Ishikawa (cell line): ENCODE measurements around the gene TMEM214.

Experiments used
- CEBPB ChIP-seq: IDR thresholded peaks from 2 replicates; pipeline ENCODE4 v1.6.1; 2012
- CREB1 ChIP-seq: IDR thresholded peaks from 2 replicates; pipeline ENCODE4 v1.6.1; 2012; ENCODE audit warnings: low read depth
- EGR1 ChIP-seq: IDR thresholded peaks from 2 replicates; pipeline ENCODE4 v1.6.1; 2012
- EP300 ChIP-seq: IDR thresholded peaks from 2 replicates; pipeline ENCODE4 v1.6.1; 2012; ENCODE audit warnings: borderline replicate concordance
- FOXM1 ChIP-seq: IDR thresholded peaks from 2 replicates; pipeline ENCODE4 v1.6.1; 2012; ENCODE audit warnings: low read depth, borderline replicate concordance
- NFIC ChIP-seq: IDR thresholded peaks from 2 replicates; pipeline ENCODE4 v1.6.1; 2012
- RAD21 ChIP-seq: IDR thresholded peaks from 2 replicates; pipeline ENCODE4 v1.6.1; 2012; ENCODE audit warnings: low read depth
- TAF1 ChIP-seq: IDR thresholded peaks from 2 replicates; pipeline ENCODE4 v1.6.1; 2012; ENCODE audit warnings: low read depth, mild to moderate bottlenecking
- TCF12 ChIP-seq: IDR thresholded peaks from 2 replicates; pipeline ENCODE4 v1.6.1; 2012; ENCODE audit warnings: low read depth
- TEAD4 ChIP-seq: IDR thresholded peaks from 2 replicates; pipeline ENCODE4 v1.6.1; 2012
- YY1 ChIP-seq: IDR thresholded peaks from 2 replicates; pipeline ENCODE4 v1.6.1; 2012; ENCODE audit warnings: low read depth
- ZBTB7A ChIP-seq: IDR thresholded peaks from 2 replicates; pipeline ENCODE4 v1.6.1; 2012; ENCODE audit warnings: low read depth
- TF ChIP-seq, protein P1 (sequence below): IDR thresholded peaks from 2 replicates; pipeline ENCODE4 v1.6.1; 2012
- TF ChIP-seq, protein P2 (sequence below): IDR thresholded peaks from 2 replicates; pipeline ENCODE4 v1.6.1; 2012
- TF ChIP-seq, protein P3 (sequence below): IDR thresholded peaks from 2 replicates; pipeline ENCODE4 v1.6.1; 2012; ENCODE audit warnings: low read depth, mild to moderate bottlenecking

Gene TMEM214

DNA sequence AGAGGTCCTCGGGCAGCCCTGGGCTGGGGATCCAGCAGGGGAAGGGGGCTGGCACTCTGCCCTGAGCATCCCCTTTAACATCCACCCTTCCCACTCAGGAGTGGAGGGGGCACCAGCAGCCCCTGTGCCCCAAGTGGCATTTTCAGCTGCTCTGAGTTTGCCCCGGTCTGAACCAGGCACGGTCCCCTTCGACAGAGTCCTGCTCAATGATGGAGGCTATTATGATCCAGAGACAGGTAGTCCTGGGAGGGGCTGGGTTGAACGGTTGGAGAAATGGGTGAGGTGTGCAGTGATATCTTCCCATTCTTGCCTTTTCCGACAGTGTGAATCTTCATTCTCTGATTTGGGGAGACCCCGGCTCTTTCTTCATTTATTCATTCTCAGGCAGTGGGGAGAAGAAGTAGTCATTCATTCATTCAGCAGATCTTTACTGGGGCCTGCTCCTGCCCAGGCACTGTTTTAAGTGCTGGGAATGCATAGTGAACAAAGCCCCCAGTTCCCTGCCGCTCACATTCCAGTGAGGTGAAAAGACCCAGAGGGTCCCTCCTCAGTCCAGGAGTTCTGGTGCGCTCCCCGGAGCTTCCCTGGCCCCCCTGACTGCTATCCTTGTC is 52.4 kb downstream of the TMEM214 start:
- TF ChIP-seq NFIC (no peak), RAD21 (no peak), ZBTB7A (no peak), TCF12 (no peak), CEBPB (no peak), EGR1 (no peak), TEAD4 (no peak), YY1 (no peak), FOXM1 (no peak), TAF1 (no peak), EP300 (no peak), CREB1 (no peak)
- TF ChIP-seq, protein P1, sequence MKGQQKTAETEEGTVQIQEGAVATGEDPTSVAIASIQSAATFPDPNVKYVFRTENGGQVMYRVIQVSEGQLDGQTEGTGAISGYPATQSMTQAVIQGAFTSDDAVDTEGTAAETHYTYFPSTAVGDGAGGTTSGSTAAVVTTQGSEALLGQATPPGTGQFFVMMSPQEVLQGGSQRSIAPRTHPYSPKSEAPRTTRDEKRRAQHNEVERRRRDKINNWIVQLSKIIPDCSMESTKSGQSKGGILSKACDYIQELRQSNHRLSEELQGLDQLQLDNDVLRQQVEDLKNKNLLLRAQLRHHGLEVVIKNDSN, result no peak
- TF ChIP-seq, protein P2, sequence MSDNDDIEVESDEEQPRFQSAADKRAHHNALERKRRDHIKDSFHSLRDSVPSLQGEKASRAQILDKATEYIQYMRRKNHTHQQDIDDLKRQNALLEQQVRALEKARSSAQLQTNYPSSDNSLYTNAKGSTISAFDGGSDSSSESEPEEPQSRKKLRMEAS, result no peak
- TF ChIP-seq, protein P3, sequence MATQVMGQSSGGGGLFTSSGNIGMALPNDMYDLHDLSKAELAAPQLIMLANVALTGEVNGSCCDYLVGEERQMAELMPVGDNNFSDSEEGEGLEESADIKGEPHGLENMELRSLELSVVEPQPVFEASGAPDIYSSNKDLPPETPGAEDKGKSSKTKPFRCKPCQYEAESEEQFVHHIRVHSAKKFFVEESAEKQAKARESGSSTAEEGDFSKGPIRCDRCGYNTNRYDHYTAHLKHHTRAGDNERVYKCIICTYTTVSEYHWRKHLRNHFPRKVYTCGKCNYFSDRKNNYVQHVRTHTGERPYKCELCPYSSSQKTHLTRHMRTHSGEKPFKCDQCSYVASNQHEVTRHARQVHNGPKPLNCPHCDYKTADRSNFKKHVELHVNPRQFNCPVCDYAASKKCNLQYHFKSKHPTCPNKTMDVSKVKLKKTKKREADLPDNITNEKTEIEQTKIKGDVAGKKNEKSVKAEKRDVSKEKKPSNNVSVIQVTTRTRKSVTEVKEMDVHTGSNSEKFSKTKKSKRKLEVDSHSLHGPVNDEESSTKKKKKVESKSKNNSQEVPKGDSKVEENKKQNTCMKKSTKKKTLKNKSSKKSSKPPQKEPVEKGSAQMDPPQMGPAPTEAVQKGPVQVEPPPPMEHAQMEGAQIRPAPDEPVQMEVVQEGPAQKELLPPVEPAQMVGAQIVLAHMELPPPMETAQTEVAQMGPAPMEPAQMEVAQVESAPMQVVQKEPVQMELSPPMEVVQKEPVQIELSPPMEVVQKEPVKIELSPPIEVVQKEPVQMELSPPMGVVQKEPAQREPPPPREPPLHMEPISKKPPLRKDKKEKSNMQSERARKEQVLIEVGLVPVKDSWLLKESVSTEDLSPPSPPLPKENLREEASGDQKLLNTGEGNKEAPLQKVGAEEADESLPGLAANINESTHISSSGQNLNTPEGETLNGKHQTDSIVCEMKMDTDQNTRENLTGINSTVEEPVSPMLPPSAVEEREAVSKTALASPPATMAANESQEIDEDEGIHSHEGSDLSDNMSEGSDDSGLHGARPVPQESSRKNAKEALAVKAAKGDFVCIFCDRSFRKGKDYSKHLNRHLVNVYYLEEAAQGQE, result no peak

DNA sequence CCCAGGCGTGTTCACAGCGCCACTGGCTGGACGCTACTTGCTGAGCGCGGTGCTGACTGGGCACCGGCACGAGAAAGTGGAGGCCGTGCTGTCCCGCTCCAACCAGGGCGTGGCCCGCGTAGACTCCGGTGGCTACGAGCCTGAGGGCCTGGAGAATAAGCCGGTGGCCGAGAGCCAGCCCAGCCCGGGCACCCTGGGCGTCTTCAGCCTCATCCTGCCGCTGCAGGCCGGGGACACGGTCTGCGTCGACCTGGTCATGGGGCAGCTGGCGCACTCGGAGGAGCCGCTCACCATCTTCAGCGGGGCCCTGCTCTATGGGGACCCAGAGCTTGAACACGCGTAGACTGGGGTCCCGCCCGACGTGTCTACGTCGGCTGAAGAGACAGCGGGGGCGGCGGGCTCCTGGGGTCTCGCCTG is 52.9 kb downstream of the TMEM214 start:
- TF ChIP-seq RAD21 (peak; percentile 65), NFIC (no peak), TEAD4 (no peak)
- TF ChIP-seq, protein P2, result peak; percentile 80

DNA sequence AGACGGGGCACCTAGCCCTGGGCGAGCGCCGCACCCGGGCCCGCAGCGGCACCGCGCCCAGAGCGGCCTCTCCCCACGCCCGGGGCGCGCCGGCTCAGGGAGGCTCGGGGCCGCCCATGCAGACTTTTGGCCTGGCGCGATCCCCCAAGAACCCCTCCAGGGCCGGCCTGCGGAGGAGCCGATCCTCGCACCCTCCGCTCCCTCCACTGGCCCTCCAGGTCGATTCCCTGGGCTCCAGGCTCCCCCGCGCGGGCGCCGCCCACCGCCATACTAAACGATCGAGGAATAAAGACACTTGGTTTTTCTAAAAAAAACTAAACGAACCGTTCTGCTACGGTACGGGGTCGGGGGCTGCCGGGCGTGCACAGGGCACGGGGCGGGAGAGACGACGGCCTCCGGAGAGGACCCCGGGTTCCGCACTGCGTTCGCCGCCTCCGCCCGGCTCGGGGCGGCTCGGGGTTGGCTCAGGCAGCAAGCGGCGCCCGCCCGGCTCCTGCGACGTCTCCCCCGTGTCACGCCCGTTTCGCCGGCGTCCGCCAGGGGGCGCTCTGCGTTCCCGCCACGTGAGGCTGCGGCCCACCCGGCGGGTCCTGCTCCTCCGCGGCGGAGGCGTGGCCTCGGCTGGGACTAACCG is 53.4 kb downstream of the TMEM214 start:
- TF ChIP-seq EGR1, result peak; percentile 55
- peak; percentile 80 for TF ChIP-seq ZBTB7A
- TF ChIP-seq NFIC, result no peak
- peak; percentile 41; the same call in 1 of the 2 replicates for TF ChIP-seq RAD21
- no peak for TF ChIP-seq CEBPB
- TF ChIP-seq TEAD4, result peak; percentile 31; the same call in 1 of the 2 replicates
- TF ChIP-seq TAF1, result peak; percentile 48; the same call in 1 of the 2 replicates
- no peak for TF ChIP-seq YY1
- 0 out of 2 replicates have a peak, but pooled peaks have one; percentile 18 for TF ChIP-seq EP300
- TF ChIP-seq, protein P1, result peak; percentile 89
- TF ChIP-seq, protein P2, result peak; percentile 91
- peak; percentile 32; the same call in 1 of the 2 replicates for TF ChIP-seq TCF12
- TF ChIP-seq FOXM1, result no peak
- TF ChIP-seq, protein P3, result no peak
- TF ChIP-seq CREB1, result 0 out of 2 replicates have a peak, but pooled peaks have one; percentile 20

DNA sequence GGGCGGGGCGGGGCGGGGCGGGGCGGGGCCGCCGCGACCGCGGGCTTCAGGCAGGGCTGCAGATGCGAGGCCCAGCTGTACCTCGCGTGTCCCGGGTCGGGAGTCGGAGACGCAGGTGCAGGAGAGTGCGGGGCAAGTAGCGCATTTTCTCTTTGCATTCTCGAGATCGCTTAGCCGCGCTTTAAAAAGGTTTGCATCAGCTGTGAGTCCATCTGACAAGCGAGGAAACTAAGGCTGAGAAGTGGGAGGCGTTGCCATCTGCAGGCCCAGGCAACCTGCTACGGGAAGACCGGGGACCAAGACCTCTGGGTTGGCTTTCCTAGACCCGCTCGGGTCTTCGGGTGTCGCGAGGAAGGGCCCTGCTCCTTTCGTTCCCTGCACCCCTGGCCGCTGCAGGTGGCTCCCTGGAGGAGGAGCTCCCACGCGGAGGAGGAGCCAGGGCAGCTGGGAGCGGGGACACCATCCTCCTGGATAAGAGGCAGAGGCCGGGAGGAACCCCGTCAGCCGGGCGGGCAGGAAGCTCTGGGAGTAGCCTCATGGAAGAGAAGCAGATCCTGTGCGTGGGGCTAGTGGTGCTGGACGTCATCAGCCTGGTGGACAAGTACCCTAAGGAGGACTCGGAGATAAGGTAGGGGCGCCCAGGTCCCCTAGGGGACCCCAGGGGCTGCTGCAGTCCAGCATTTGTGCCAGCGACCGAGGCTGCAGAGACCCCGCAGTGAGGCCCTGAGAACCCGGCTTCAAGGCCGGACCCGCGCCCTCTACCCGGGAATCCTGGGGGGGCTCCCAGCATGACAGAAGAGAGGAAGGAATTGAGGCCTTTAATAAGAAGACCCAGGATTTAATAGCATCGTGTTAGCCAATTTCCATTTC is 54.2 kb downstream of the TMEM214 start, which contains the start of gene KHK:
TSS of gene KHK (plus strand) at position 49 of the 870 bp plus-strand sequence. CDS start at position 537, 488 bp downstream.
- no peak for TF ChIP-seq CEBPB
- TF ChIP-seq TEAD4, result no peak
- TF ChIP-seq, protein P2, result peak; percentile 53; the same call in 1 of the 2 replicates
- TF ChIP-seq YY1, result no peak
- TF ChIP-seq, protein P3, result no peak
- TF ChIP-seq, protein P1, result no peak
- no peak for TF ChIP-seq FOXM1
- TF ChIP-seq CREB1, result no peak
- no peak for TF ChIP-seq EP300
- no peak for TF ChIP-seq ZBTB7A
- TF ChIP-seq EGR1, result no peak
- TF ChIP-seq TCF12, result no peak
- TF ChIP-seq RAD21, result no peak
- peak; percentile 5; the same call in 1 of the 2 replicates for TF ChIP-seq TAF1
